Choroid plexus epithelial cell (primary cell): ENCODE results near the gene MTR.
A peak's percentile ranks its signal among the peaks of the same experiment; 100 is the strongest.

Experiments
- DNase-seq: peaks from one replicate; pipeline ENCODE4 v3.0.0-alpha.2; 2010; ENCODE audit warnings: low read depth
- H3K4me3 ChIP-seq: 2 replicates; pipeline ENCODE4 v1.5.1; 2011; ENCODE audit warnings: low read depth, mild to moderate bottlenecking, control low read depth, low read length, moderate library complexity
- CTCF ChIP-seq: conservative IDR thresholded peaks from 2 replicates; pipeline ENCODE4 v1.5.1; 2011; ENCODE audit warnings: low read depth, mild to moderate bottlenecking, control low read depth, inconsistent platforms, low read length, moderate library complexity

MTR gene

DNA sequence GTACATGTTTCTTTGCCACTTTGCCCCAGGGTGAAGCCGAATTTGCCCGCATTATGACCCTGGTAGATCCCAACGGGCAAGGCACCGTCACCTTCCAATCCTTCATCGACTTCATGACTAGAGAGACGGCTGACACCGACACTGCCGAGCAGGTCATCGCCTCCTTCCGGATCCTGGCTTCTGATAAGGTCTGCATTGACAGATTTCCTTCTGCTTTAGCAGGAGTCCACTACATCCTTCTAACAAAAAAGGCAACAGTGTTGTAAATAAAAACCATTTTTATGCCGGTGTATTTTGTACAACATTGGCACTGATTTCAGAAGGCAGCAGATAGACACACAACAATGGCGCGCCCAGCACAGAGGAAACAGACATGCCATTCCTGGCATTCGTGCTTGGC lies 34.1 kb upstream of the MTR start:
- DNase-seq = no peak
- TF ChIP-seq CTCF = no peak
- no peak overlapping the region for H3K4me3 ChIP-seq

GRCh38 chr1:236761397-236762132 lies 33.5 kb upstream of the MTR start:
- H3K4me3 ChIP-seq = no peak overlapping the region
- no peak for DNase-seq
- no peak for TF ChIP-seq CTCF

DNA sequence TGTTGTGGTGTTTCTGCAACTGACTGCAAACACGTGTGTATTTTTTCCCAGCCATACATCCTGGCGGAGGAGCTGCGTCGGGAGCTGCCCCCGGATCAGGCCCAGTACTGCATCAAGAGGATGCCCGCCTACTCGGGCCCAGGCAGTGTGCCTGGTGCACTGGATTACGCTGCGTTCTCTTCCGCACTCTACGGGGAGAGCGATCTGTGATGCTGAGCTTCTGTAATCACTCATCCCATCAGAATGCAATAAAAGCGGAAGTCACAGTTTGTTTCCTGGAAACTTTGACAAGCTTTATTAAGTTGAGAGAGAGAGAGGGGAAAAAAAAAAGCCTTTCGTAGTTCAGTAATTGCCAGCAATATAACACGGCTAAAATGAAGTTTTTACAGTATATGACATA lies 32.7 kb upstream of the MTR start:
- DNase-seq = no peak
- TF ChIP-seq CTCF = no peak
- H3K4me3 ChIP-seq = no peak overlapping the region

- H3K4me3 ChIP-seq = no peak overlapping the region
- TF ChIP-seq CTCF = no peak
- DNase-seq = no peak
Measured at GRCh38 chr1:236765831-236766230, 29.3 kb upstream of the MTR start.

GRCh38 chr1:236766506-236766905 lies 28.6 kb upstream of the MTR start:
- TF ChIP-seq CTCF = no peak
- no peak for DNase-seq
- H3K4me3 ChIP-seq = no peak overlapping the region

DNA sequence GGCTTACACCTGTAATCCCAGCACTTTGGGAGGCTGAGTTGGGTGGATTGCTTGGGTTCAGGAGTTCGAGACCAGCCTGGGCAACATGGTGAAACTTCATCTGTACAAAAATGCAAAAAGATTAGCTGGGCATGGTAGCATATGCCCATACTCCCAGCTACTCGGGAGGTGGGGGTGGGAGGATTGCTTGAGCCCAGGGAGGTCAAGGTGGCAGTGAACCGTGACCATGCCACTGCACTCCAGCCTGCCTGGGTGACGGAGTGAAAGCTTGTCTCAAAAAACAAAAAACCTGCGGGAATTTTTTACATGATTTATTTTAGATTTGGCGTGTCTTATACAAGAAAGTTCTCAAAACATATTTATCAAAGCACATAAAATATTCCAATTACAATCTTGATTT lies 27.8 kb upstream of the MTR start:
- no peak overlapping the region for H3K4me3 ChIP-seq
- no peak for DNase-seq
- TF ChIP-seq CTCF = no peak

DNA sequence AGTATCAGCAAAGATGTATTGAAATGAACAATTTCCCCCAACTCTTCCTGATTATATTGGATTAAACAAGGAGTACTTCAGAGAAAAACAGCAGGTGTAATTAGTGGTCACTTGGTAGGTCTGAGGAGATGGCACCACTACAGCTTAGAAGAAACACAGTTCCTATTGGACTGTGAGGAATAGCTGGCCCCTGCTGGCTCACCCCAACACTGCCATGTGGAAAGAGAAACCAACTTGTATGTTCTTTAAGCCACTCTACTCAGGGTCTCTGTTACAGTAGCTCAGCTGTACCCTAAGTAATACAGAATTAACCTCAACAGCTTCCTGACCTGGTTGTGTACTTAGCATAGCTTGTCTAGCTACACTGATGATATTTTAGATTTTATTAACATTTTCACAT lies 26.5 kb upstream of the MTR start:
- DNase-seq = peak; percentile 4
- no peak for TF ChIP-seq CTCF
- H3K4me3 ChIP-seq = no peak overlapping the region
